A673 (cell line): ENCODE data around the gene VPS35. TPM values are rescaled to one million over a fixed set of nuclear protein-coding genes. Genes with fewer than 3 reads are reported as not detected.

Source experiments
- BruUV-seq: library from RNA; stranded (reverse); fragments of 400-500 nt; replicated peaks from 2 replicates; lab custom pipeline; 2021; lab: Mats Ljungman, UMichigan
- CTCF ChIA-PET: fragments of 300-600 bp; sonication (Branson Sonifier 250); formaldehyde crosslinking; loops from one replicate; lab custom pipeline; 2022; ENCODE audit warnings: antibody characterized with exemption; lab: Charles Lee
- POLR2A ChIA-PET: fragments of 300-600 bp; sonication (Branson Sonifier 250); formaldehyde crosslinking; loops from one replicate; lab custom pipeline; 2022; ENCODE audit warnings: antibody characterized with exemption; ENCODE audit not compliant: low non-redundant PET; lab: Charles Lee
- DNase-seq: peaks from one replicate; pipeline ENCODE4 v3.0.0-alpha.2; 2015; ENCODE audit warnings: low spot score
- H3K27ac ChIP-seq: fragments of 200-600 bp; sonication (generic); 2 replicates; pipeline ENCODE4 v1.5.1; 2016; ENCODE audit warnings: mixed run types, low read depth, mild to moderate bottlenecking, mixed read lengths, antibody characterized with exemption, low read length; ENCODE audit not compliant: poor library complexity, severe bottlenecking
- H3K27me3 ChIP-seq: fragments of 200-600 bp; sonication (generic); replicated peaks from 2 replicates; pipeline ENCODE4 v1.6.1; 2017; ENCODE audit warnings: mixed run types, low read depth, mild to moderate bottlenecking, mixed read lengths, antibody characterized with exemption, low read length; ENCODE audit not compliant: insufficient read depth, poor library complexity
- H3K36me3 ChIP-seq: fragments of 200-600 bp; sonication (generic); 2 replicates; pipeline ENCODE4 v1.6.1; 2016; ENCODE audit warnings: mixed run types, mild to moderate bottlenecking, mixed read lengths, antibody characterized with exemption, low read length; ENCODE audit not compliant: insufficient read depth, poor library complexity, severe bottlenecking
- H3K4me1 ChIP-seq: fragments of 200-600 bp; sonication (generic); 2 replicates; pipeline ENCODE4 v1.6.1; 2017; ENCODE audit warnings: mixed run types, mild to moderate bottlenecking, mixed read lengths, antibody characterized with exemption, low read length; ENCODE audit not compliant: insufficient read depth, poor library complexity, severe bottlenecking
- H3K4me3 ChIP-seq: fragments of 200-600 bp; sonication (generic); 2 replicates; pipeline ENCODE4 v1.5.1; 2016; ENCODE audit warnings: low read depth, mixed run types, mild to moderate bottlenecking, mixed read lengths, low read length; ENCODE audit not compliant: poor library complexity, severe bottlenecking
- H3K9me3 ChIP-seq: fragments of 200-600 bp; sonication (generic); 2 replicates; pipeline ENCODE4 v1.6.1; 2016; ENCODE audit warnings: mixed run types, low read depth, mild to moderate bottlenecking, mixed read lengths, antibody characterized with exemption, low read length; ENCODE audit not compliant: poor library complexity, severe bottlenecking
- CTCF ChIP-seq: fragments of 300-800, 200-600 bp; sonication (generic); conservative IDR thresholded peaks from 2 replicates; pipeline ENCODE4 v1.5.1; 2017; ENCODE audit warnings: low read depth, mild to moderate bottlenecking, antibody characterized with exemption, low read length, moderate library complexity, mixed read lengths
- EZH2 ChIP-seq: fragments of 200-600 bp; sonication (generic); IDR thresholded peaks from 2 replicates; pipeline ENCODE4 v1.6.1; 2017; ENCODE audit warnings: borderline replicate concordance, low read depth, mild to moderate bottlenecking, mixed read lengths, antibody characterized with exemption, low read length; ENCODE audit not compliant: poor library complexity, severe bottlenecking
- intact Hi-C: fragments of 100-400 bp; cut with micrococcal nuclease; formaldehyde crosslinking; loops from one replicate; pipeline ENCODE4 v1.10.0; 2022; ENCODE audit not compliant: unreplicated experiment
- total RNA-seq: library from RNA; stranded (reverse); gene quantifications from 2 replicates; pipeline ENCODE4 v1.2.3, GENCODE V29; 2021

The VPS35 gene
- total RNA-seq, 1 experiment from 2014 or later = 99.0 TPM

- no peak overlapping the region for H3K27ac ChIP-seq
- H3K27me3 ChIP-seq = no peaks in the 10 kb centered on the region
- no peak for TF ChIP-seq EZH2
- no peak for TF ChIP-seq CTCF
- DNase-seq = no peak
- intact Hi-C loops = no loop called here
- BruUV-seq = no TSS peak
- CTCF ChIA-PET = no interaction called here
- H3K36me3 ChIP-seq = no peaks in the 10 kb centered on the region
- no peaks in the 10 kb centered on the region for H3K4me1 ChIP-seq
- H3K4me3 ChIP-seq = no peak overlapping the region
- POLR2A ChIA-PET = no interaction called here
- H3K9me3 ChIP-seq = no peaks in the 10 kb centered on the region
Observed at GRCh38 chr16:46718214-46718613, 29.2 kb upstream of the VPS35 start.

- POLR2A ChIA-PET = no interaction called here
Observed at GRCh38 chr16:46717692-46718091, 28.7 kb upstream of the VPS35 start.

GRCh38 chr16:46715769-46716305 lies 26.9 kb upstream of the VPS35 start:
- Histone ChIP-seq H3K9me3 (no peaks in the 10 kb centered on the region), H3K36me3 (no peaks in the 10 kb centered on the region), H3K27ac (no peak overlapping the region), H3K27me3 (no peaks in the 10 kb centered on the region), H3K4me3 (no peak overlapping the region), H3K4me1 (no peaks in the 10 kb centered on the region)
- DNase-seq = no peak
- intact Hi-C loops = no loop called here
- POLR2A ChIA-PET = no interaction called here
- CTCF ChIA-PET = no interaction called here
- TF ChIP-seq CTCF (no peak), EZH2 (no peak)
- BruUV-seq = no TSS peak

More at GRCh38 chr16:46717692-46718091, 28.7 kb upstream of the VPS35 start:
- TF ChIP-seq EZH2 = no peak
- no peak for TF ChIP-seq CTCF
- no peaks in the 10 kb centered on the region for H3K4me1 ChIP-seq
- DNase-seq = no peak
- no peaks in the 10 kb centered on the region for H3K36me3 ChIP-seq
- H3K4me3 ChIP-seq = no peak overlapping the region
- no peak overlapping the region for H3K27ac ChIP-seq
- no TSS peak for BruUV-seq
- no peaks in the 10 kb centered on the region for H3K9me3 ChIP-seq
- intact Hi-C loops = no loop called here
- CTCF ChIA-PET = no interaction called here
- no peaks in the 10 kb centered on the region for H3K27me3 ChIP-seq
